Measurements from ENCODE around the gene PSMC3IP. TPM values are rescaled to one million over a fixed set of nuclear protein-coding genes. Genes with fewer than 3 reads are reported as not detected.

The PSMC3IP gene
- total and polyA plus RNA-seq, 4 donors: 0.58 to 3.0 (median 1.1) TPM

- 89% methylated on average over 7 of the region's 7 CpGs for WGBS
Measured at GRCh38 chr17:42586514-42587230, 9.1 kb upstream of the PSMC3IP start.

More at GRCh38 chr17:42586514-42587230, 9.1 kb upstream of the PSMC3IP start:
- TF ChIP-seq GABPA (IDR thresholded peaks at IDR 0.05 in 1 of 2, conservative IDR thresholded peaks at IDR 0.05 in 1 of 2) (no peak), ZBTB33 (IDR thresholded peaks at IDR 0.05) (no peak), FOXA2 (IDR thresholded peaks at IDR 0.05) (no peak), NR2F2 (IDR thresholded peaks at IDR 0.05) (no peak), RXRA (IDR thresholded peaks at IDR 0.05) (no peak), HNF4A (conservative IDR thresholded peaks at IDR 0.05) (no peak), ATF3 (IDR thresholded peaks at IDR 0.05) (no peak), EGR1 (IDR thresholded peaks at IDR 0.05; ENCODE audit: low read depth in 2 of 2) (no peak), CTCF (IDR thresholded peaks at IDR 0.05; ENCODE audit: low read depth, low read length, missing input control) (no peak), SP1 (IDR thresholded peaks at IDR 0.05) (no peak), YY1 (IDR thresholded peaks at IDR 0.05) (no peak), RAD21 (IDR thresholded peaks at IDR 0.05) (no peak), HNF4G (IDR thresholded peaks at IDR 0.05) (no peak), JUND (IDR thresholded peaks at IDR 0.05) (no peak), MAX (IDR thresholded peaks at IDR 0.05) (no peak), REST (IDR thresholded peaks at IDR 0.05) (no peak)
- Histone ChIP-seq H3K4me3 (ENCODE audit: low read depth in 1 of 3, low read length in 3 of 3) (no peak overlapping the region), H3K9me3 (ENCODE audit: control insufficient read depth in 4 of 4, low read length in 3 of 4) (no peaks in the 10 kb centered on the region), H3K9ac (ENCODE audit: low read depth in 1 of 2, low read length in 2 of 2) (no peak overlapping the region), H3K4me1 (ENCODE audit: control insufficient read depth in 4 of 4, insufficient read depth in 4 of 4, low read length in 3 of 4) (peaks cover 0 to 3% (median 0%) of the 10 kb centered on the region in 4 donors), H3K27ac (ENCODE audit: low read depth in 1 of 2, low read length in 2 of 2) (no peak overlapping the region), H3K36me3 (ENCODE audit: control insufficient read depth in 4 of 4, insufficient read depth in 3 of 4, low read depth in 1 of 4, low read length in 3 of 4) (peaks cover 23 to 70% (median 61%) of the 10 kb centered on the region in 4 donors), H3K27me3 (ENCODE audit: control insufficient read depth in 4 of 4, insufficient read depth in 4 of 4, low read length in 3 of 4) (no peaks in the 10 kb centered on the region)
- no peak for DNase-seq (ENCODE audit: low spot score)
